ENCODE results near the gene CRYBG1.

GRCh38 chr6:106385530-106385929 is 25.0 kb downstream of the CRYBG1 start:
- no peak for TF ChIP-seq JUN (IDR thresholded peaks at IDR 0.05)
- no peak for TF ChIP-seq CHD2 (IDR thresholded peaks at IDR 0.05; ENCODE audit: low read length, partially characterized antibody)
- TF ChIP-seq FOSL2 (IDR thresholded peaks at IDR 0.05), result no peak
- TF ChIP-seq FOSL2 (CRISPR knock-in tag; IDR thresholded peaks at IDR 0.05), result no peak
- TF ChIP-seq, protein P1, sequence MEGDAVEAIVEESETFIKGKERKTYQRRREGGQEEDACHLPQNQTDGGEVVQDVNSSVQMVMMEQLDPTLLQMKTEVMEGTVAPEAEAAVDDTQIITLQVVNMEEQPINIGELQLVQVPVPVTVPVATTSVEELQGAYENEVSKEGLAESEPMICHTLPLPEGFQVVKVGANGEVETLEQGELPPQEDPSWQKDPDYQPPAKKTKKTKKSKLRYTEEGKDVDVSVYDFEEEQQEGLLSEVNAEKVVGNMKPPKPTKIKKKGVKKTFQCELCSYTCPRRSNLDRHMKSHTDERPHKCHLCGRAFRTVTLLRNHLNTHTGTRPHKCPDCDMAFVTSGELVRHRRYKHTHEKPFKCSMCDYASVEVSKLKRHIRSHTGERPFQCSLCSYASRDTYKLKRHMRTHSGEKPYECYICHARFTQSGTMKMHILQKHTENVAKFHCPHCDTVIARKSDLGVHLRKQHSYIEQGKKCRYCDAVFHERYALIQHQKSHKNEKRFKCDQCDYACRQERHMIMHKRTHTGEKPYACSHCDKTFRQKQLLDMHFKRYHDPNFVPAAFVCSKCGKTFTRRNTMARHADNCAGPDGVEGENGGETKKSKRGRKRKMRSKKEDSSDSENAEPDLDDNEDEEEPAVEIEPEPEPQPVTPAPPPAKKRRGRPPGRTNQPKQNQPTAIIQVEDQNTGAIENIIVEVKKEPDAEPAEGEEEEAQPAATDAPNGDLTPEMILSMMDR (IDR thresholded peaks at IDR 0.05), result no peak
- TF ChIP-seq, protein P2, sequence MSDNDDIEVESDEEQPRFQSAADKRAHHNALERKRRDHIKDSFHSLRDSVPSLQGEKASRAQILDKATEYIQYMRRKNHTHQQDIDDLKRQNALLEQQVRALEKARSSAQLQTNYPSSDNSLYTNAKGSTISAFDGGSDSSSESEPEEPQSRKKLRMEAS (IDR thresholded peaks at IDR 0.05), result no peak
- no peak for TF ChIP-seq PHF8 (IDR thresholded peaks at IDR 0.05; ENCODE audit: borderline replicate concordance, low read depth)
- TF ChIP-seq CEBPB (IDR thresholded peaks at IDR 0.05), result no peak

Data from A549 (cell line).